Epithelial cell of esophagus (primary cell): ENCODE measurements around the gene ZIK1.

Experiments
- DNase-seq: peaks from one replicate; pipeline ENCODE4 v3.0.0; 2010; ENCODE audit warnings: low read depth
- H3K4me3 ChIP-seq: 2 replicates; pipeline ENCODE4 v1.5.1; 2011; ENCODE audit warnings: mild to moderate bottlenecking, low read length, control low read depth
- TF ChIP-seq, protein P1 (sequence below): IDR thresholded peaks from 2 replicates; pipeline ENCODE4 v1.5.1; 2011; ENCODE audit warnings: low read depth, mild to moderate bottlenecking, low read length, control low read depth, inconsistent platforms; ENCODE audit not compliant: insufficient read depth; ENCODE audit errors: missing control alignments

ZIK1 gene

DNA sequence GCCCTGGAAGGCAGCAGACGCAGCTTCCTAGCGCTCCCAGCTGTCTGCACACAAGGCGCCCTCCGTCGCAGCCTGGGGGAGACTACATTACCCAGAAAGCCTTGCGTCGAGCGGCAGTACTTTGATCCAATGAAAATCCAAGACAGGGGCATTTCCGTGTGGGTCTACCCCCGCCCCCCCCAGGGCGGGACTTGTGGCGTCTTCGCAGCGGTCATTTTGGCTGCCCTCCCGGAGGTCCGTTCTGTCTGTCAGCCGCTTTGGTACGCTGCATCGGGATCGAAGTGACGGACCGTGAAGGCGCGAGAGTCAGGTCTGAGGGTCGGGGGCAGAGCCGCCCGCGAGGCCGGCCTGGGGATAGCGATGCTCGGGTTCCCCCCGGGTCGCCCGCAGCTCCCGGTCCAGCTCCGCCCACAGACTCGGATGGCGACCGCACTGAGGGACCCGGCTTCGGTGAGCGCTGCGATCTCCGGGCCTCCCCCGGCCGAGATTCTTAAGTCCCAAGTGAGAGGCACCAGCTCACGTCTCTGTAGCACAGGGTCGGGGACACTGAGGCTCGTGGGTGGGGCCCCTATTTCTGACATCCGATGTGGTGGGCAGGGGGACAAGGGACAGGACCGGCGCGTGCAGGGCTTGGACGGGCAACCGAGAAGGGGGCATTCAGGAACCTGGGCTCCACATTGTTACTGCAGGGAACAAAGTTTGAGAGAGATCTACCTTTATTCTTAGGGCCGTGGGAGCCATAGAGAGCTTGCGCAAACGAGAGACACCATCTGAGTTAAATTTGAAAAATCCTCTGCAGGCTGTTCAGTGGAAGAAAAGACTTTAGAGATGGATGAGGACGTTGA is 49.3 kb downstream of the ZIK1 start, which contains the start of gene ZNF211:
Gene ZNF211, plus strand, starts transcription at position 182 of the 845 bp plus-strand sequence. Its CDS starts 179 bp downstream, at position 361.
- peak; percentile 94 for DNase-seq
- TF ChIP-seq, protein P1, sequence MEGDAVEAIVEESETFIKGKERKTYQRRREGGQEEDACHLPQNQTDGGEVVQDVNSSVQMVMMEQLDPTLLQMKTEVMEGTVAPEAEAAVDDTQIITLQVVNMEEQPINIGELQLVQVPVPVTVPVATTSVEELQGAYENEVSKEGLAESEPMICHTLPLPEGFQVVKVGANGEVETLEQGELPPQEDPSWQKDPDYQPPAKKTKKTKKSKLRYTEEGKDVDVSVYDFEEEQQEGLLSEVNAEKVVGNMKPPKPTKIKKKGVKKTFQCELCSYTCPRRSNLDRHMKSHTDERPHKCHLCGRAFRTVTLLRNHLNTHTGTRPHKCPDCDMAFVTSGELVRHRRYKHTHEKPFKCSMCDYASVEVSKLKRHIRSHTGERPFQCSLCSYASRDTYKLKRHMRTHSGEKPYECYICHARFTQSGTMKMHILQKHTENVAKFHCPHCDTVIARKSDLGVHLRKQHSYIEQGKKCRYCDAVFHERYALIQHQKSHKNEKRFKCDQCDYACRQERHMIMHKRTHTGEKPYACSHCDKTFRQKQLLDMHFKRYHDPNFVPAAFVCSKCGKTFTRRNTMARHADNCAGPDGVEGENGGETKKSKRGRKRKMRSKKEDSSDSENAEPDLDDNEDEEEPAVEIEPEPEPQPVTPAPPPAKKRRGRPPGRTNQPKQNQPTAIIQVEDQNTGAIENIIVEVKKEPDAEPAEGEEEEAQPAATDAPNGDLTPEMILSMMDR: no peak
- peak within 1 kb of the TSS; percentile 90 for H3K4me3 ChIP-seq

DNA sequence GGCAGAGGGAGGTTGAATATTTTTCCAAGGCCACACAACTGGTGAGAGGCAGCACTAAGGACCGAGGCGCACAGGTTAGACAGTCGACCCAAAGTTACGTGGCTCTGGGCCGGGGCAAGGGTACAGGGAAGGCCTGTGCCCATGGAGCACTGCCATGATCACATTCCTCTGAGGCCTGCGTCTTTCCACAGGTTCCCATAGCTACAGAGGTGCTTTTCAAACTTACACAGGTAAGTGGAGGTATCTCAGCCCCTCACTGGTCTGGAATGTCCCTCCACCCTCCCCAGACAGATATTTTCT is 49.8 kb downstream of the ZIK1 start:
- no peak for DNase-seq
- TF ChIP-seq, protein P1: no peak
- H3K4me3 ChIP-seq: peak overlapping the region; percentile 90

DNA sequence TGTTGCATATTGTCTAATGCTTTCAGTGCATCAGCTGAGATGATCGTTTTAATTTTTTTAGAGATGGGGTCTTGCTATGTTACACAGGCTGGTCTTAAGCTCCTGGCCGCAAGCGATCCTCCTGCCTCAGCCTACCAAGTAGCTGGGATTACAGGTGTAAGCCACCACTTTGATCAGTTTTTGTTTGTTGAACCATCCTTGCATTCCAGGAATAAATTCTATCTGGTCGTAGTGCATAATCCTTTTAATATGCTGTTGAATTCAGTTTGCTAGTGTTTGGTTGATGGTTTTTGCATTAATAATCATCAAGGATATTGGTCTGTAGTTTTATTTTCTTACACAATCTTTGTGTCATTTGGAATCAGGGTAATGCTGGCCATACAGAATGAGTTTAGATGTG is 53.4 kb downstream of the ZIK1 start:
- TF ChIP-seq, protein P1: no peak
- DNase-seq: no peak
- H3K4me3 ChIP-seq: no peak overlapping the region

DNA sequence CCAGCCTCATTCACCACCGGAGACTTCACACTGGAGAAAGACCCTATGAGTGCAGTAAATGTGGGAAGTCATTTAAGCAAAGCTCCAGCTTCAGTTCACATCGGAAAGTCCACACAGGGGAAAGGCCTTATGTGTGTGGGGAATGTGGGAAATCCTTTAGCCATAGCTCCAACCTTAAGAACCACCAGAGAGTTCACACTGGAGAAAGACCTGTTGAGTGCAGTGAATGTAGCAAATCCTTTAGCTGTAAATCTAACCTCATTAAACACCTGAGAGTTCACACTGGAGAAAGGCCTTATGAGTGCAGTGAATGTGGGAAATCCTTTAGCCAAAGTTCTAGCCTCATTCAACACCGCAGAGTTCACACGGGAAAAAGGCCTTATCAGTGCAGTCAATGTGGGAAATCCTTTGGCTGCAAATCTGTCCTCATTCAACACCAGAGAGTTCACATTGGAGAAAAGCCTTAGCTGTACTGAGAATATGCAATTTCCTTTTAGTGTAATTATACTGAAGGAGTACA is 57.8 kb downstream of the ZIK1 start:
- H3K4me3 ChIP-seq: no peak overlapping the region
- TF ChIP-seq, protein P1: no peak
- no peak for DNase-seq

DNA sequence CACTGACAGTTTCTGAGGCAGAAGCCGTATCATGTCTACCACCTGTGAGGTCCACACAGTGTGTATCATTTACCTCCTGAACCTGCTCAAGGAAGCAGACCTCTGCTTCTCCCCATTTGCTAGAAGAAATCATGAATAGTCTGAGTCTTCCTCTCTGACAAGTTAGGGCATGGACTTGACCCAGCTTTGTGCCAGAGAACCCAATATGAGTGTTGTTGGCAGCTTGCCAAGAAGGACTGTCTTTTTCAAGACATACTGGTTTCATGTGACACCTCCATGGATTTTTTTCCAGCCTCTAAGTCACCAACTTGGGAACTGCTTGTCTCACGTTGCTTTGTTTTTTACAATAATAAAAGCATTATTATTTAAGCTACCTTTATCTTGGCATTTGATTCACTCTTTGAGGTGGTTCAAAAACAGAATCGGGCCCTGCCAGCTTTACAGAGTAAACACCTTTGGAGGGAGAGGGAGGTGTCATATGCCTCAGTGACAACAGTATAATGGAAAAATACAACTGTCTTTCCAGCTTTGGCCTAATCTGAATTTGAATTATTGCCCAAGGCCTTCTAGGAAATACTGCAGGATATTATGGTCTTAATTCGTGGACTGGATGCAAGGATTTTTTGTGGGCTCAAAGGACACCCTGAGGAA is 58.6 kb downstream of the ZIK1 start:
- no peak overlapping the region for H3K4me3 ChIP-seq
- peak; percentile 94 for DNase-seq
- TF ChIP-seq, protein P1: no peak
